A549 treated with CpdA at 1 μM for 4 hours (cell line): ENCODE data around the gene TSPEAR. TPM values are rescaled to one million over a fixed set of nuclear protein-coding genes. Genes with fewer than 3 reads are reported as not detected.

Experiments
- total RNA-seq: library from RNA; stranded (reverse); fragments of 200-300 nt; extraction: Qiagen RNA extraction; gene quantifications from 5 replicates; pipeline ENCODE4 v1.2.3, GENCODE V29; 2022; ENCODE audit warnings: low read depth

The TSPEAR gene
- total RNA-seq, 1 experiment from 2014 or later = not detected

GRCh38 chr21:44573630-44574456 is 137.5 kb downstream of the TSPEAR start, which contains the start of gene KRTAP10-4:
KRTAP10-4 (plus strand) TSS chr21:44573729; CDS start chr21:44573759, 30 bp downstream.

GRCh38 chr21:44558695-44559094 is 152.7 kb downstream of the TSPEAR start, which contains the start of gene KRTAP10-3:
KRTAP10-3 (minus strand) TSS chr21:44558795; CDS start chr21:44558715, 80 bp downstream.

GRCh38 chr21:44551340-44551961 is 159.9 kb downstream of the TSPEAR start, which contains the start of gene KRTAP10-2:
KRTAP10-2 (minus strand) TSS chr21:44551505; CDS start chr21:44551458, 47 bp downstream.

GRCh38 chr21:44539991-44540666 is 171.2 kb downstream of the TSPEAR start, which contains the start of gene KRTAP10-1:
KRTAP10-1 (minus strand) TSS chr21:44540195; CDS start chr21:44540150, 45 bp downstream.

GRCh38 chr21:44454747-44455523 is 256.4 kb downstream of the TSPEAR start, which contains the start of gene LRRC3:
LRRC3 (plus strand) TSS chr21:44455510; CDS start chr21:44456645, 1,135 bp downstream.

Other genes starting within 250 kb of the TSPEAR start
- not detected in 5 replicates for gene KRTAP10-1, start 171.4 kb downstream of the TSPEAR start, total RNA-seq
- not detected in 5 replicates for gene KRTAP10-2, start 160.1 kb downstream of the TSPEAR start, total RNA-seq
- not detected in 5 replicates for gene KRTAP10-3, start 152.8 kb downstream of the TSPEAR start, total RNA-seq
- not detected in 5 replicates for gene KRTAP10-4, start 137.8 kb downstream of the TSPEAR start, total RNA-seq
- gene KRTAP10-5, start 131.0 kb downstream of the TSPEAR start, total RNA-seq = not detected in 5 replicates
- not detected in 5 replicates for gene KRTAP10-6, start 119.1 kb downstream of the TSPEAR start, total RNA-seq
- gene KRTAP10-7, start 111.0 kb downstream of the TSPEAR start, total RNA-seq = not detected in 5 replicates
- not detected in 5 replicates for gene KRTAP10-8, start 99.5 kb downstream of the TSPEAR start, total RNA-seq
- not detected in 5 replicates for gene KRTAP10-9, start 84.5 kb downstream of the TSPEAR start, total RNA-seq
- not detected in 5 replicates for gene KRTAP10-10, start 74.2 kb downstream of the TSPEAR start, total RNA-seq
- not detected in 5 replicates for gene KRTAP10-11, start 65.2 kb downstream of the TSPEAR start, total RNA-seq
- gene KRTAP12-4, start 56.9 kb downstream of the TSPEAR start, total RNA-seq = not detected in 5 replicates
- not detected in 5 replicates for gene KRTAP12-3, start 53.6 kb downstream of the TSPEAR start, total RNA-seq
- not detected in 5 replicates for gene KRTAP12-2, start 44.6 kb downstream of the TSPEAR start, total RNA-seq
- gene KRTAP12-1, start 29.4 kb downstream of the TSPEAR start, total RNA-seq = not detected in 5 replicates
- gene KRTAP10-12, start 14.4 kb downstream of the TSPEAR start, total RNA-seq = not detected in 5 replicates
- 27.5 to 44.4 TPM (median 33.4 TPM) in 5 replicates for gene UBE2G2, start 90.2 kb upstream of the TSPEAR start, total RNA-seq
- gene SUMO3, start 106.5 kb upstream of the TSPEAR start, total RNA-seq = 54.2 to 66.2 TPM (median 65.0 TPM) in 5 replicates
- gene PTTG1IP, start 162.1 kb upstream of the TSPEAR start, total RNA-seq = 88.1 to 104 TPM (median 99.0 TPM) in 5 replicates
- 0.66 to 1.3 TPM (median 0.76 TPM) in 5 replicates for gene ITGB2, start 209.3 kb upstream of the TSPEAR start, total RNA-seq
- gene SLX9, start 228.5 kb upstream of the TSPEAR start, total RNA-seq = 40.5 to 60.2 TPM (median 55.6 TPM) in 5 replicates